IPS-18c (cell line): Measurements from ENCODE around the gene DNAH17.

Experiments used
- H3K4me3 ChIP-seq: 2 replicates; pipeline ENCODE4 v1.7.0; 2013; ENCODE audit warnings: low read depth, mild to moderate bottlenecking, low read length, moderate library complexity; ENCODE audit not compliant: insufficient read depth
- H3K9me3 ChIP-seq: one replicate; pipeline ENCODE4 v1.6.1; 2013; ENCODE audit warnings: mild to moderate bottlenecking, low read length, moderate library complexity; ENCODE audit not compliant: control insufficient read depth, insufficient read depth

Gene DNAH17

GRCh38 chr17:78394209-78394608 is 183.0 kb downstream of the DNAH17 start:
- H3K4me3 ChIP-seq = no peak overlapping the region
- H3K9me3 ChIP-seq = no peaks in the 10 kb centered on the region

- H3K4me3 ChIP-seq = no peak overlapping the region
- no peaks in the 10 kb centered on the region for H3K9me3 ChIP-seq
These were observed 183.6 kb downstream of the DNAH17 start for GRCh38 chr17:78393575-78393974.

- Histone ChIP-seq H3K9me3 (no peaks in the 10 kb centered on the region), H3K4me3 (no peak overlapping the region)
These were observed 184.9 kb downstream of the DNAH17 start for GRCh38 chr17:78392295-78392694.

- Histone ChIP-seq H3K9me3 (no peaks in the 10 kb centered on the region), H3K4me3 (no peak overlapping the region)
These were observed 185.4 kb downstream of the DNAH17 start for GRCh38 chr17:78391843-78392242.

- H3K4me3 ChIP-seq = no peak overlapping the region
- H3K9me3 ChIP-seq = no peaks in the 10 kb centered on the region
These were observed 186.2 kb downstream of the DNAH17 start for GRCh38 chr17:78391051-78391431.

- no peaks in the 10 kb centered on the region for H3K9me3 ChIP-seq
- H3K4me3 ChIP-seq = no peak overlapping the region
These were observed 186.8 kb downstream of the DNAH17 start for GRCh38 chr17:78390241-78391050.

- no peak overlapping the region for H3K4me3 ChIP-seq
These were observed 188.9 kb downstream of the DNAH17 start for GRCh38 chr17:78387977-78388941.

GRCh38 chr17:78384479-78385175 is 192.6 kb downstream of the DNAH17 start:
- Histone ChIP-seq H3K4me3 (no peak overlapping the region), H3K9me3 (no peaks in the 10 kb centered on the region)

More at GRCh38 chr17:78387977-78388941, 188.9 kb downstream of the DNAH17 start:
- H3K9me3 ChIP-seq = no peaks in the 10 kb centered on the region

- no peak overlapping the region for H3K4me3 ChIP-seq
- no peaks in the 10 kb centered on the region for H3K9me3 ChIP-seq
These were observed 193.3 kb downstream of the DNAH17 start for GRCh38 chr17:78383725-78384471.

- Histone ChIP-seq H3K9me3 (no peaks in the 10 kb centered on the region), H3K4me3 (no peak overlapping the region)
These were observed 195.5 kb downstream of the DNAH17 start for GRCh38 chr17:78381601-78382232.

- Histone ChIP-seq H3K4me3 (no peak overlapping the region), H3K9me3 (no peaks in the 10 kb centered on the region)
These were observed 196.8 kb downstream of the DNAH17 start for GRCh38 chr17:78380370-78380769.

- Histone ChIP-seq H3K4me3 (peak overlapping the region; percentile 82), H3K9me3 (no peaks in the 10 kb centered on the region)
These were observed 198.1 kb downstream of the DNAH17 start for GRCh38 chr17:78379131-78379491.

- H3K4me3 ChIP-seq = peak within 1 kb of the TSS; percentile 82
These were observed 198.7 kb downstream of the DNAH17 start, which contains the start of gene PGS1 for GRCh38 chr17:78378225-78379130. Gene PGS1 (plus strand): TSS chr17:78378649. CDS start chr17:78378666, 17 bp downstream.

GRCh38 chr17:78377858-78378224 is 199.4 kb downstream of the DNAH17 start:
- no peaks in the 10 kb centered on the region for H3K9me3 ChIP-seq
- peak overlapping the region; percentile 82; the same call in 1 of the 2 replicates for H3K4me3 ChIP-seq

More at GRCh38 chr17:78378225-78379130, 198.7 kb downstream of the DNAH17 start, which contains the start of gene PGS1:
- H3K9me3 ChIP-seq = no peaks in the 10 kb centered on the region

GRCh38 chr17:78376161-78376560 is 201.0 kb downstream of the DNAH17 start:
- H3K4me3 ChIP-seq = no peak overlapping the region
- no peaks in the 10 kb centered on the region for H3K9me3 ChIP-seq
